NCI-H1436 (cell line): ENCODE results near the gene NOL6.
"Not testable (repeated sequence)": the region's sequence is repeated elsewhere in the genome, so short reads cannot be mapped to it uniquely, and the experiment has no call there.

Experiments
- DNase-seq: peaks from one replicate; lab custom pipeline; 2025; lab: John Stamatoyannopoulos, UW

NOL6 gene

GRCh38 chr9:33473643-33474352, at the start of gene NOL6:
TSS of gene NOL6 (minus strand) at chr9:33473924. CDS start at chr9:33473842, 82 bp downstream.
- DNase-seq: peak; percentile 98

DNA sequence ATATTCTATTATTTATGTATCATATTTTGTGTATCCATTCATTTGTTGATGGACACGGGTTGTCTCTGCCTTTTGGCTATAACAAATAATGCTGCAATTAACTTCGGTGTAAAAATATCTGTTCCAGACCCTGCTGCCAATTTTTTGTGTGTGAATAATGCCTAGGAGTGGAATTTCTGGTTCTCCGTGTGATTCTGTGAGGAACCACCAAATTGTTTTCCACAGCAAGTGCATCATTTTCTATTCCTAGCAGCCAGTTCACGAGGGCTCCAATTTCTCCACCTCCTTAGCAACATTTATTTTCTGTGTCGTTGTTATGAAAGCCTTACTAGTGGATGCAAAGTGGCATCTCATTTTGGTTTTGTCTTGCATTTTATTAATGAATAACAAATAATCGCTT, 48.1 kb upstream of the NOL6 start:
- not testable (repeated sequence) for DNase-seq

- not testable (repeated sequence) for DNase-seq
These were observed 44.3 kb upstream of the NOL6 start for GRCh38 chr9:33517934-33518577.

- DNase-seq: no peak
These were observed 43.6 kb upstream of the NOL6 start for GRCh38 chr9:33517373-33517772.

DNA sequence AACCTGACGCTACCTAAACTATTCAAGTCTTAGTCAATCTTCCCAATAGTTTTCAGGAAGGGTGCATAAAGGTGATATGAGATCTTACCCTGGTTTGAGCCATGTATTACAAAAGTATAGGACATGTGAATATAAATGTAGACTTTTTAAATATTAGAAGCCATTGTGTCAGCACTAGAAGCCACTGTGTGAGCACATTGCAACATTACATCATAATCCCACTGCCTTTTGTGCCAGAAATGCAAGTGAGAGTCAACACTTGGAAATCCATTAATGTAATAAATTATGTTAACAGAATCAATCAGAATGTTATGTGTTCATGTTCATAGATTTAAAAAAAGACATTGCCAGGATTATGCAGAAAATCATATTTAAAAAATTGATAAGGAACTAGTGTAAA, 42.7 kb upstream of the NOL6 start:
- not testable (repeated sequence) for DNase-seq

DNA sequence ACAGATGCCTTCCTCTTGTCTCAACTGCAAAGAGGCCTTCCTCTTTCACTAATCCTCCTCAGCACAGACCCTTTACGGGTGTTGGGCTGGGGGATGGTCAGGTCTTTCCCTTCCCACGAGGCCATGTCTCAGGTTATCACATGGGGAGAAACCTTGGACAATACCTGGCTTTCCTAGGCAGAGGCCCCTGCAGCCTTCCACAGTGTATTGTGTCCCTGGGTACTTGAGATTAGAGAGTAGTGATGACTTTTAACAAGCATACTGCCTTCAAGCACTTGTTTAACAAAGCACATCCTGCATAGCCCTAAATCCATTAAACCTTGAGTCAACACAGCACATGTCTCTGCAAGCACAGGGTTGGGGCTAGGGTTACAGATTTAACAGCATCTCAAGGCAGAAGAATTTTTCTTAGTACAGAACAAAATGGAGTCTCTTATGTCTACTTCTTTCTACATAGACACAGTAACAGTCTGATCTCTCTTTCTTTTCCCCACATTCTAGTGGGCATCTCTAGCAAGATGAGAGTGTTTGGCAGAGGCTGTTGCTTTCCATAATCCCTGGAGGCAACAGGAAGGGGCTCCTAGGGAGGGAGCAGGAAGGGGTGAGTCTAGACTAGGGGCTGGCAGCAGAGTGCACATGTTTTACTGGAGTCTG, 41.7 kb upstream of the NOL6 start:
- DNase-seq: not testable (repeated sequence)

DNA sequence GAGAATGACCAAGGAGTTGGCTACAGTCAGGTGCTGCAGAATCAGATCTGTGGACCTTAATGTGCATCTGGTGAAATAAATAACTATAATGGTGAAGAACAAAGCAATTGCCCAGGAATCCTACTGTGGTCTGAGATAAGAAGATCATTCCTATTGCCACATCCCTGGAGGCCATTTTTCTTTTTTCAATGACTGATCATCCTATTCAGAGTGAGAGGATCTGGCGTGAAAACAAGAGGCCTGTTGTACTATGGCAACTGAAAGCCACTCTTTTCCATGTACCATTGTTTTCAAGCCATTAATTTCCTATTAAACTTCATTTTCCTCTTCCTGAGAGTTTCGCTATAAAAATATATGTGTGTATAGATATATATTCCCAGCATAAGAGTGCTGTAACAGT, 38.8 kb upstream of the NOL6 start:
- DNase-seq: not testable (repeated sequence)

DNA sequence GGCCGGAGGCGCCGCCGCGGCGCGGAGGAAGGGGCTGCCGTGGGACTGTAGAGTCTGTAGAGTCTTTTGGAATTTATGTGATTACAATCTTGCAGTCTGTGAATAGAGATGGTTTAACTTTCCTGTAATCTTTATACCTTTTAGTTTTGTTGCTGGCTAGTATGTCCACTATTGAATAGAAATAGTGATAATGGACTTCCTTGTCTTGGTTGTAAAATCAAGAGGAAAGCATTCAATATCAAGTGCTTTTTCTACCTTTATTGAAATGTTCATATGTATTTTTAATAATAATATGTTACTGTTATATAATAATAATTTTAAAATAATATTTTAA, 37.4 kb upstream of the NOL6 start:
- DNase-seq: not testable (repeated sequence)

DNA sequence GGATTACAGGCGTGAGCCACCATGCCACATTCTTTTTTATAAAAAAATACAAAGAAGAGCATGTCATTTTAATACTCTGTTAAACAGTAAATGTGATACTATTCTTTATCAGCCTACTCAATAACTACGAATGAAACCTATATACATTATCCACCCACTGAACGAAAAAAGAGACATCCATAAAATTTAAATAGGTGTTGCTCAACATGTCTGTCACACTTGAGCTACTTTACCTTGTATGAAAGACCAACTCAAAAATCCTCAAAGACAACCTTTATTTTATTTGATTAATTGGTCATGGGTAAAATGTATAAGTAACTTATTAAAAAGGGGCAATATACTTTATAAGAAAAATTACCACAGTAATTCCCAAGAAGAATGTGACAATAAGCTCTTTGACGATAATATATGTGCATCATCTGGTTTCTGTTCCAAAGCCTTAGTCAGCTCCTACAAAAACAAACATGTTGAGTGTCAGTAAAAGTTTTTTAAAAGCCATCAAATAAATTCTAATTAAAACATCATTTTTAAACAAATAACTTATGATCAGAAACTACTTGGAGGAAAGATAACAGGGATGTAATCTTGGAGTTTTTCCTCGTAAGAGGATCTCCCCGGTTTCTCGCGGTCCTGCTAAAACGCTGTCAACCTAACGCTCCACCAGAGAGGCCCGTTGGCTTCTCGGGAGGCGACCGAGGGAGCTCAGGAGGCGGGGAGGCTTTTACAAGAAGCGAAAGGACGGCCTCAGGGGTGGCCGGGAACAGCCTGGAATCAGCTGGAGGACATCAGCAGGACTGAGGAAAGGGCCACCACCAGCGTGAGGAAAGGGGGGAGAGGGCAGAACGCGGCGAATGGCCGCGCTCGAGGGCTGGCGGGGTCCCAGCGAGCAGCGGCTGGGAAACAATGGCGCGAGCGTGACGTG, 36.8 kb upstream of the NOL6 start:
- DNase-seq: peak; percentile 37

GRCh38 chr9:33506626-33507370, 33.1 kb upstream of the NOL6 start:
- DNase-seq: no peak

DNA sequence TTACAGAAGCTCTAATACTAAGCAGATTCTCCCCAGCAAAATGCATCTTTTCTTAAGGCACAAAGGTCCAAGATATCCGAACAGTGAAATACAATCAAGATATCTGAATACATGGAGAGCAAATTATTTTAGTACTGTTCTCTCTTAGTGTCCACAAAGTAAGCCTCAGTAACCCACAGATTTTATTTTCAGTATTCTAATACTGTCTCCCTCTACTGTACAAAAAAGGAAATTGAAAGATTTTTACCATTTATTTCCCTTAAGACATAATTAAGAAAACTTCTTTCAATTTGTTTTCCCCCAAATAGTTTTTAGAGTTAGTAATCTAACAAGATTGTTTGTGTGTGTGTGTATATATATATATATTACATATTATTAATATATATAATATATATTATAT, 24.7 kb upstream of the NOL6 start:
- no peak for DNase-seq

DNA sequence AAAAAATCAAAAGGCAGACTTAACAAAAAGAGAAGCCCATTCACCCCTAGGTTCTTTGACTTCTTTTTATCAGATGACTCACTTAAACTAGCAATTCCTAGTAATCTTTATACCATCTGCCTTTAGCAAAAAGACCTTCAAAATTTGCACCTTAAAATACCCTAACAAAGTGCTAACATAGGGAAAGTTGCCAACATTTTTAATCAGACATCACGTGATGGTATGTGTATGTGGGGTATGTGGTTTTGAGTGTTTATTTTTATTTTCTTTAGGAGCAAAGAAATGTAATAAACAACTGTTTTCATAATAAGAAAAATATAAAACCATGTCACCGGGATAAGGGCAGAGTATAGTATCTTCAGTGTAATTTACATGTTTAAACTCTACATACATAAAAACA, 20.1 kb upstream of the NOL6 start:
- not testable (repeated sequence) for DNase-seq

GRCh38 chr9:33489066-33489465, 15.3 kb upstream of the NOL6 start:
- no peak for DNase-seq

GRCh38 chr9:33485312-33485711, 11.6 kb upstream of the NOL6 start:
- DNase-seq: not testable (repeated sequence)

GRCh38 chr9:33480976-33481375, 7.3 kb upstream of the NOL6 start:
- no peak for DNase-seq

GRCh38 chr9:33480106-33480505, 6.4 kb upstream of the NOL6 start:
- DNase-seq: no peak

- no peak for DNase-seq
These were observed 2.8 kb upstream of the NOL6 start for GRCh38 chr9:33476503-33476902.

DNA sequence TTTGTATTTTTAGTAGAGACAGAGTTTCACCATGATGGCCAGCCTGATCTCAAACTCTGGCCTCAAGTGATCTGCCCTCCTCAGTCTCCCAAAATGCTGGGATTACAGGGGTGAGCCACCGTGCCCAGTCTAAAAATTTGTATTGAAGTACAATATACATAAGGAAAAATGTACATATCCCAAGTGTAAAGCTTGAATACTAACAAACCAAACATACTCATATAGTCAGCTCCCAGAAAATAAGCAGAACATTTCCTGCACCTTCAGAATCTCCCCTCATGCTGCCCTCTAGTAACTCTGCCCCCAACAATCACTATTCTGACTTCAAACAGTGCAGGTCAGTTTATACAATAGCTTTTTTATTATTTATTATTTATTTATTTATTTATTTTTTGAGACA, 1.6 kb upstream of the NOL6 start:
- DNase-seq: no peak

- no peak for DNase-seq
These were observed 676 bp downstream of the NOL6 start for GRCh38 chr9:33472881-33473615.

- no peak for DNase-seq
These were observed 1.4 kb downstream of the NOL6 start for GRCh38 chr9:33472171-33472880.
